Astrocyte (in vitro differentiated cells and primary cell): Measurements from ENCODE around the gene BIRC7.

Experiments
- CTCF ChIP-seq: IDR thresholded peaks from 2 replicates; pipeline ENCODE4 v1.5.1; 2011; ENCODE audit warnings: low read depth, mild to moderate bottlenecking, inconsistent platforms, low read length, moderate library complexity; ENCODE audit not compliant: insufficient read depth
- EZH2 ChIP-seq: IDR thresholded peaks from 2 replicates; pipeline ENCODE4 v1.6.1; 2012; ENCODE audit warnings: mild to moderate bottlenecking, low read length, inconsistent platforms; ENCODE audit not compliant: insufficient read depth

- TF ChIP-seq CTCF (no peak), EZH2 (no peak)
Measured at GRCh38 chr20:63285636-63286615, 50.2 kb downstream of the BIRC7 start.
